ENCODE data around the gene OBSCN. TPM values are rescaled to one million over a fixed set of nuclear protein-coding genes. Genes with fewer than 3 reads are reported as not detected.

Gene OBSCN
- total RNA-seq, 1 donor from 2014 or later = 28.6 TPM

- no peaks in the 10 kb centered on the region for H3K4me1 ChIP-seq
- no peaks in the 10 kb centered on the region for H3K36me3 ChIP-seq
- no peaks in the 10 kb centered on the region for H3K27me3 ChIP-seq
- DNase-seq (ENCODE audit: low spot score in 2 of 2) = peak in 1 of 2 donors; percentile 33
- no peak for TF ChIP-seq CTCF (IDR thresholded peaks at IDR 0.05)
- H3K9me3 ChIP-seq = peaks cover 7% of the 10 kb centered on the region in 2 donors
- intact Hi-C loops (cut with DNase I) = no loop called here
- H3K4me3 ChIP-seq = no peak overlapping the region
- no peak overlapping the region for H3K27ac ChIP-seq
Observed at GRCh38 chr1:228311091-228311490, 103.2 kb downstream of the OBSCN start.

- H3K4me3 ChIP-seq = no peak overlapping the region
- no peaks in the 10 kb centered on the region for H3K27me3 ChIP-seq
- H3K9me3 ChIP-seq = peaks cover 7% of the 10 kb centered on the region in 2 donors
- H3K4me1 ChIP-seq = no peaks in the 10 kb centered on the region
- peak in 1 of 2 donors; percentile 46 for DNase-seq (ENCODE audit: low spot score in 2 of 2)
- TF ChIP-seq CTCF (IDR thresholded peaks at IDR 0.05) = no peak
- H3K27ac ChIP-seq = no peak overlapping the region
- no peaks in the 10 kb centered on the region for H3K36me3 ChIP-seq
- intact Hi-C loops (cut with DNase I) = no loop called here
Observed at GRCh38 chr1:228312136-228312764, 104.4 kb downstream of the OBSCN start.

GRCh38 chr1:228313536-228314277 is 105.9 kb downstream of the OBSCN start:
- no peaks in the 10 kb centered on the region for H3K36me3 ChIP-seq
- intact Hi-C loops (cut with DNase I) = no loop called here
- TF ChIP-seq CTCF (IDR thresholded peaks at IDR 0.05) = no peak
- no peak overlapping the region for H3K4me3 ChIP-seq
- peak in 1 of 2 donors; percentile 45 for DNase-seq (ENCODE audit: low spot score in 2 of 2)
- no peaks in the 10 kb centered on the region for H3K27me3 ChIP-seq
- H3K4me1 ChIP-seq = no peaks in the 10 kb centered on the region
- peaks cover 7% of the 10 kb centered on the region in 2 donors for H3K9me3 ChIP-seq
- no peak overlapping the region for H3K27ac ChIP-seq

GRCh38 chr1:228314315-228314657 is 106.4 kb downstream of the OBSCN start:
- no peak overlapping the region for H3K4me3 ChIP-seq
- H3K9me3 ChIP-seq = peaks cover 7% of the 10 kb centered on the region in 2 donors
- no peak overlapping the region for H3K27ac ChIP-seq
- DNase-seq (ENCODE audit: low spot score in 2 of 2) = peak in 1 of 2 donors; percentile 50
- peaks cover 0 to 4% of the 10 kb centered on the region in 2 donors for H3K36me3 ChIP-seq
- H3K4me1 ChIP-seq = no peaks in the 10 kb centered on the region
- no peak for TF ChIP-seq CTCF (IDR thresholded peaks at IDR 0.05)
- intact Hi-C loops (cut with DNase I) = no loop called here
- no peaks in the 10 kb centered on the region for H3K27me3 ChIP-seq

- peak in 1 of 2 donors; percentile 57 for DNase-seq (ENCODE audit: low spot score in 2 of 2)
- H3K9me3 ChIP-seq = peaks cover 7% of the 10 kb centered on the region in 2 donors
- no peak overlapping the region for H3K4me3 ChIP-seq
- TF ChIP-seq CTCF (IDR thresholded peaks at IDR 0.05) = no peak
- intact Hi-C loops (cut with DNase I) = no loop called here
- no peaks in the 10 kb centered on the region for H3K4me1 ChIP-seq
- no peak overlapping the region for H3K27ac ChIP-seq
- peaks cover 0 to 6% of the 10 kb centered on the region in 2 donors for H3K36me3 ChIP-seq
- no peaks in the 10 kb centered on the region for H3K27me3 ChIP-seq
Observed at GRCh38 chr1:228314658-228315483, 107.0 kb downstream of the OBSCN start.
